H1 (cell line): ENCODE results near the gene AKT1. TPM values are rescaled to one million over a fixed set of nuclear protein-coding genes. Genes with fewer than 3 reads are reported as not detected.

Experiments
- CBX8 ChIP-seq: fragments of 300-800, 300-1000 bp; sonication (generic); IDR thresholded peaks from 2 replicates; pipeline ENCODE4 v1.7.1; 2016; ENCODE audit warnings: low read depth, low read length, borderline replicate concordance
- CHD7 ChIP-seq: fragments of 300-600 bp; sonication (generic); IDR thresholded peaks from 2 replicates; pipeline ENCODE4 v1.7.1; 2012; ENCODE audit warnings: low read length, moderate library complexity, mild to moderate bottlenecking, inconsistent platforms; ENCODE audit not compliant: insufficient replicate concordance
- CREB1 ChIP-seq: IDR thresholded peaks from 2 replicates; pipeline ENCODE4 v1.6.1; 2012; ENCODE audit warnings: inconsistent platforms
- GTF2F1 ChIP-seq: IDR thresholded peaks from 2 replicates; pipeline ENCODE4 v1.6.1; 2012; ENCODE audit warnings: low read depth, low read length, improper control_type of control experiment, borderline replicate concordance
- KDM1A ChIP-seq: fragments of 200-600, 300-600 bp; sonication (generic); IDR thresholded peaks from 2 replicates; pipeline ENCODE4 v1.7.1; 2016; ENCODE audit warnings: mild to moderate bottlenecking, low read length, borderline replicate concordance
- MAX ChIP-seq: IDR thresholded peaks from 2 replicates; pipeline ENCODE4 v1.6.1; 2012; ENCODE audit warnings: inconsistent platforms
- RFX5 ChIP-seq: IDR thresholded peaks from 2 replicates; pipeline ENCODE4 v1.6.1; 2011; ENCODE audit warnings: low read depth, low read length, improper control_type of control experiment, borderline replicate concordance
- RNF2 ChIP-seq: fragments of 200-900, 300-1000 bp; sonication (generic); IDR thresholded peaks from 2 replicates; pipeline ENCODE4 v1.7.1; 2016; ENCODE audit warnings: borderline replicate concordance, low read depth, mild to moderate bottlenecking, antibody characterized with exemption, low read length; ENCODE audit not compliant: poor library complexity, severe bottlenecking; ENCODE audit errors: missing control alignments
- YY1 ChIP-seq: IDR thresholded peaks from 2 replicates; pipeline ENCODE4 v1.6.1; 2011; ENCODE audit warnings: low read depth, mild to moderate bottlenecking, low read length
- polyA plus RNA-seq, 7 experiments: library from polyadenylated mRNA; depleted of rRNA in 3 of 7; stranded (reverse) in 5 of 7; unstranded in 2 of 7; fragments of >200 nt in 5 of 7; fragments of 200-250 nt in 2 of 7; gene quantifications; 1 replicate in 5 of 7; 2 replicates in 1 of 7; 4 replicates in 1 of 7; pipeline versions ENCODE4 v1.2.1 to v1.2.3, GENCODE V29; 2011 to 2013; ENCODE audit warnings: missing spikeins in 2 of 7, mixed read lengths in 2 of 7
- total RNA-seq: library from RNA; stranded (reverse); fragmentation: NEBNext Ultra II Directional; extraction: Animal tissue kit (Norgen Biotek cat#: 25700); gene quantifications from 2 replicates; pipeline ENCODE4 v1.2.1, GENCODE V29; 2021

Gene AKT1
- total and polyA plus RNA-seq, 2 of the 8 experiments (the other 6 are each of a cell fraction or from before 2014, with no cell fraction given), result 68.1 to 71.5 TPM

- TF ChIP-seq CHD7 (no peak), KDM1A (peak; percentile 67; the same call in 1 of the 2 replicates), YY1 (no peak), MAX (peak; percentile 26; the same call in 1 of the 2 replicates), GTF2F1 (no peak), CREB1 (no peak), CBX8 (no peak), RFX5 (no peak), RNF2 (no peak)
These were observed 49.6 kb upstream of the AKT1 start (continued) for GRCh38 chr14:104845033-104845666.
